ENCODE data around the gene ASIP. TPM values are rescaled to one million over a fixed set of nuclear protein-coding genes. Genes with fewer than 3 reads are reported as not detected.

The ASIP gene
- polyA plus RNA-seq, 3 donors, result 0.40 TPM; not detected in 2

DNA sequence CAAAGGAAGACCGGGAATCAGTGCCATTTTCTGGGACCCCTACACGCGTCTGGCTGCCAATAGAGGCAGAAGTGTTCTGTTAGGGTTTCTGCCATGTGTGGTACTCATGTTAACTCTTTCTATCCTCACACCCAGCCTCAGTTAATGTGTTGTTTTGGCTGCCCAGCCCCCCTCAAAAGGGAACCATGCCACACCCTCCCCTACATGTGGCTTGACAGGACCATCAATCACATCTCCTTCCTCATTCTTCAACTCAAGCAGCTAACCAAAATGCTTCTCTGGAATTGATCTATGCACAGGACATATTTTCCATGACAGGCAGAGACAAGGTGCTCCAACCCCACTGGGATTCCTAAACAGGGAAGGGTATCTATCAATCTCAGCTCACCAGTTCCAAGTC lies 40.0 kb downstream of the ASIP start:
- Mint-ChIP-seq H3K4me1 (peaks cover 2% of the 10 kb centered on the region), H3K9me3 (no peaks in the 10 kb centered on the region), H3K36me3 (peaks cover 60 to 76% of the 10 kb centered on the region in 2 donors), H3K27ac (peak overlapping the region in 2 of 7 donors; percentile 42 to 51), H3K27me3 (ENCODE audit: low read depth in 3 of 3) (peaks cover 0 to 1% (median 0%) of the 10 kb centered on the region in 3 donors), H3K4me3 (no peak overlapping the region)
- no CpG with 5 or more reads among the region's 3 CpGs for WGBS (ENCODE audit: insufficient coverage)
- TF ChIP-seq, protein P1, sequence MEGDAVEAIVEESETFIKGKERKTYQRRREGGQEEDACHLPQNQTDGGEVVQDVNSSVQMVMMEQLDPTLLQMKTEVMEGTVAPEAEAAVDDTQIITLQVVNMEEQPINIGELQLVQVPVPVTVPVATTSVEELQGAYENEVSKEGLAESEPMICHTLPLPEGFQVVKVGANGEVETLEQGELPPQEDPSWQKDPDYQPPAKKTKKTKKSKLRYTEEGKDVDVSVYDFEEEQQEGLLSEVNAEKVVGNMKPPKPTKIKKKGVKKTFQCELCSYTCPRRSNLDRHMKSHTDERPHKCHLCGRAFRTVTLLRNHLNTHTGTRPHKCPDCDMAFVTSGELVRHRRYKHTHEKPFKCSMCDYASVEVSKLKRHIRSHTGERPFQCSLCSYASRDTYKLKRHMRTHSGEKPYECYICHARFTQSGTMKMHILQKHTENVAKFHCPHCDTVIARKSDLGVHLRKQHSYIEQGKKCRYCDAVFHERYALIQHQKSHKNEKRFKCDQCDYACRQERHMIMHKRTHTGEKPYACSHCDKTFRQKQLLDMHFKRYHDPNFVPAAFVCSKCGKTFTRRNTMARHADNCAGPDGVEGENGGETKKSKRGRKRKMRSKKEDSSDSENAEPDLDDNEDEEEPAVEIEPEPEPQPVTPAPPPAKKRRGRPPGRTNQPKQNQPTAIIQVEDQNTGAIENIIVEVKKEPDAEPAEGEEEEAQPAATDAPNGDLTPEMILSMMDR (IDR thresholded peaks at IDR 0.05), result no peak
- no peak overlapping the region for H3K4me2 ChIP-seq (replicated peaks; ENCODE audit: extremely low read depth, low read length, poor library complexity, severe bottlenecking)
- H3K9me3 ChIP-seq (replicated peaks in 1 of 2; ENCODE audit: control insufficient read depth in 1 of 2, insufficient read depth in 1 of 2, low read length in 2 of 2), result no peaks in the 10 kb centered on the region
- no peak overlapping the region for H3K4me3 ChIP-seq (replicated peaks in 1 of 3; ENCODE audit: low read depth in 2 of 3, low read length in 3 of 3)
- no peak overlapping the region for H3K27ac ChIP-seq (ENCODE audit: low read depth in 1 of 2, low read length in 2 of 2)
- no peaks in the 10 kb centered on the region for H3K79me2 ChIP-seq (ENCODE audit: insufficient read depth, low read length)
- H3K27me3 ChIP-seq (ENCODE audit: control insufficient read depth in 2 of 2, insufficient read depth in 2 of 2, low read length in 2 of 2), result no peaks in the 10 kb centered on the region
- DNase-seq, result no peak
- intact Hi-C loops (cut with micrococcal nuclease), result no loop called here
- H4K20me1 ChIP-seq (ENCODE audit: insufficient read depth, low read length), result no peaks in the 10 kb centered on the region
- no peak overlapping the region for H2AFZ ChIP-seq (ENCODE audit: insufficient read depth, low read depth, low read length, poor library complexity, severe bottlenecking)
- no peaks in the 10 kb centered on the region for H3K4me1 ChIP-seq (ENCODE audit: control insufficient read depth in 1 of 2, insufficient read depth in 2 of 2, low read length in 2 of 2)
- H3K9ac ChIP-seq (ENCODE audit: insufficient read depth, low read length, poor library complexity, severe bottlenecking), result no peak overlapping the region
- peaks cover 42 to 89% of the 10 kb centered on the region in 2 donors for H3K36me3 ChIP-seq (replicated peaks in 1 of 2; ENCODE audit: control insufficient read depth in 1 of 2, insufficient read depth in 2 of 2, low read length in 2 of 2)

DNA sequence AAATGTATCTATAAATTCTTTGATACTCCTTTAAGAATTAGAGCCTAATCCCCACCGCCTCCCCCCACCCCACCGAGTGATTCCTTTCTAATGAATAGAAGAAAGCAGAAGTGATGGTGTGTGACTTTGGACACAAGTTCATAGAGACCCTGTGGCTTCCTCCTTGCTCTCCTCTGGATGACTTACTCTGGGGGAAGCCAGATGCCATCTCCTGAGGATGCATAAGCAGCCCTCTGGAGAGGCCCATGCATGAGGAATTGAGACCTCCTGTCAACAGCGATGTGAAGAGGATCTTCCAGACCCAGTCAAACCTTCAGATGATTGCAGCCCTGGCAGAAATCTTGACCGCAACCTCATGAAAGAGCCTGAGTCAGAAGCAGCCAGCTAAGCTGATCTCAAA lies 40.8 kb downstream of the ASIP start:
- Mint-ChIP-seq H3K27ac (peak overlapping the region in 3 of 7 donors; percentile 49 to 79 (median 70)), H3K27me3 (ENCODE audit: low read depth in 3 of 3) (peaks cover 0 to 1% (median 0%) of the 10 kb centered on the region in 3 donors), H3K36me3 (peaks cover 63 to 76% of the 10 kb centered on the region in 2 donors), H3K4me1 (peaks cover 2% of the 10 kb centered on the region), H3K9me3 (no peaks in the 10 kb centered on the region), H3K4me3 (no peak overlapping the region)
- Histone ChIP-seq H3K9ac (ENCODE audit: insufficient read depth, low read length, poor library complexity, severe bottlenecking) (no peak overlapping the region), H3K4me1 (ENCODE audit: control insufficient read depth in 1 of 2, insufficient read depth in 2 of 2, low read length in 2 of 2) (no peaks in the 10 kb centered on the region), H3K79me2 (ENCODE audit: insufficient read depth, low read length) (no peaks in the 10 kb centered on the region), H4K20me1 (ENCODE audit: insufficient read depth, low read length) (no peaks in the 10 kb centered on the region), H3K9me3 (replicated peaks in 1 of 2; ENCODE audit: control insufficient read depth in 1 of 2, insufficient read depth in 1 of 2, low read length in 2 of 2) (no peaks in the 10 kb centered on the region), H3K4me2 (replicated peaks; ENCODE audit: extremely low read depth, low read length, poor library complexity, severe bottlenecking) (no peak overlapping the region), H3K27me3 (ENCODE audit: control insufficient read depth in 2 of 2, insufficient read depth in 2 of 2, low read length in 2 of 2) (no peaks in the 10 kb centered on the region), H3K4me3 (replicated peaks in 1 of 3; ENCODE audit: low read depth in 2 of 3, low read length in 3 of 3) (no peak overlapping the region), H3K27ac (ENCODE audit: low read depth in 1 of 2, low read length in 2 of 2) (no peak overlapping the region), H2AFZ (ENCODE audit: insufficient read depth, low read depth, low read length, poor library complexity, severe bottlenecking) (no peak overlapping the region), H3K36me3 (replicated peaks in 1 of 2; ENCODE audit: control insufficient read depth in 1 of 2, insufficient read depth in 2 of 2, low read length in 2 of 2) (peaks cover 35 to 89% of the 10 kb centered on the region in 2 donors)
- 80% methylated on average over 1 of the region's 4 CpGs for WGBS (ENCODE audit: insufficient coverage)
- no peak for DNase-seq
- intact Hi-C loops (cut with micrococcal nuclease), result no loop called here
- TF ChIP-seq, protein P1 (IDR thresholded peaks at IDR 0.05), result no peak

Measured in CD14-positive monocyte (primary cell).